Left lobe of liver (tissue), 2 donors: ENCODE measurements around the gene CMTM2. TPM values are rescaled to one million over a fixed set of nuclear protein-coding genes. Genes with fewer than 3 reads are reported as not detected.
A peak's percentile ranks its signal among the peaks of the same experiment; 100 is the strongest.
"Not testable (repeated sequence)": the region's sequence is repeated elsewhere in the genome, so short reads cannot be mapped to it uniquely, and the experiment has no call there.

Experiments
- ATAC-seq: fragments of 200-7000 bp; cut with Tn5 transposase; one replicate; pipeline ENCODE4 v1.9.1; 2020; ENCODE audit warnings: mild to moderate bottlenecking, moderate library complexity
- DNase-seq: peaks from one replicate; pipeline ENCODE4 v3.0.0-alpha.2; 2020; ENCODE audit warnings: low spot score
- total RNA-seq: library from RNA; stranded (reverse); gene quantifications from one replicate; pipeline ENCODE4 v1.2.1, GENCODE V29; 2021
- donor health status: DM: no; HTN: no; CAD: no; lungs with moderate emphysema.
- donor health status: DM: no; HTN: yes; CAD: no.

CMTM2 gene
- total RNA-seq, 1 donor from 2014 or later = not detected

DNA sequence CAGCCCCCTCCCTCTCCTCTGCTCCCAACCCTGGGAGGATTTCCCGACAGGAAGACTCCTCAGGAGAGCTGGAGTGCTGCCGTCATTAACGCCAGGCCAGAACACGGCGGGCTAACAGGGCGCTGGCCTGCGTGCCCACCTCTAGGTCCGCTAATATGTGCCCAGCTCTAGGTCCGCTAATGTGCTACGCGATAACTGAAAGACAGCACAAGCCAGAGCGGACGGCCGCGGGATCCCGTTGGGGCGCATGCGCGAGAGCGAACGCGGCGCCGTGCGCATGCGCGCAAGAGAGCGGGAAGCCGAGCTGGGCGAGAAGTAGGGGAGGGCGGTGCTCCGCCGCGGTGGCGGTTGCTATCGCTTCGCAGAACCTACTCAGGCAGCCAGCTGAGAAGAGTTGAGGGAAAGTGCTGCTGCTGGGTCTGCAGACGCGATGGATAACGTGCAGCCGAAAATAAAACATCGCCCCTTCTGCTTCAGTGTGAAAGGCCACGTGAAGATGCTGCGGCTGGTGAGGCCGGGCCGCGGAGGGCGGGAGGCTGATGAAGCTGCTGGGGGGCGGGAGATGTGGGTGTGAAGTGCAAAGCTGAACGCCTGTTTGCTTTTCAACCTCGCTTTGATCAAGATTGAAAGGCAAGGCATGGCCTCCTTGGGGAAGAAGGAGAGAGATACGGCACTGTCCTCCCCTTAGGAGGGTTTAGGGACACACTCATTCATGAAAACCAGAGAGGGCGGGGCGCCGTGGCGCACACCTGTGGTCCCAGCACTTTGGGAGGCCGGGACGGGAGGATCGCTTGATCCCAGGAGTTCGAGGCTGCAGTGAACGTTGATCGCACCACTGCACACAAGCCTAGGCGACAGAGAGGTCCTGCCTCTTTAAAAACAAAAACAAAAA lies 26.7 kb upstream of the CMTM2 start, which contains the start of gene CKLF:
Gene CKLF (plus strand): TSS at position 291 of the 892 bp plus-strand sequence. CDS start 140 bp downstream, at position 431.
- ATAC-seq = peak; percentile 76
- DNase-seq = peak; percentile 94

- ATAC-seq = no peak
- no peak for DNase-seq
Observed at GRCh38 chr16:66553223-66553622, 26.0 kb upstream of the CMTM2 start.

- ATAC-seq = no peak
Observed at GRCh38 chr16:66554021-66554420, 25.2 kb upstream of the CMTM2 start.

DNA sequence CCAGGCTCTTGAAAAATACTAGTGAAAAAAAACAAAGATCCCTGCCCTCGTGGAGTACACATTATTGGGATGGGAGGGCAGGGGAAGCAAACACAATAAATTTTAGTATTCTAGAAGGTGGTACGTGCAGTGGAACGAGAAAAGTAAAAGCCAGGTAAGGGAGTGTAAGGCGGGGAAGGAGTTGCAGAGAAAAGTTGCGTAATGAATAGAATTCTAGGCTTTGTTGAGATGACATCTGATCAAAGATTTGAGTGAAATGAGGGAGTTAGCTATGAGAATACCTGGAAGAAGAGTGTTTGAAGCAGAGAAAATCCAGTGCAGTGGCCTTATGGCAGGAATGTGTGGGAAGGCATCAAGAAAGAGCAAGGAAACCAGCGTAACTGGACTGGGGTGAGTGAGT lies 24.8 kb upstream of the CMTM2 start:
- DNase-seq (no peak), ATAC-seq (no peak)

More at GRCh38 chr16:66554021-66554420, 25.2 kb upstream of the CMTM2 start:
- DNase-seq = no peak

- DNase-seq = no peak
- ATAC-seq = peak; percentile 57
Observed at GRCh38 chr16:66560107-66560506, 19.2 kb upstream of the CMTM2 start.

DNA sequence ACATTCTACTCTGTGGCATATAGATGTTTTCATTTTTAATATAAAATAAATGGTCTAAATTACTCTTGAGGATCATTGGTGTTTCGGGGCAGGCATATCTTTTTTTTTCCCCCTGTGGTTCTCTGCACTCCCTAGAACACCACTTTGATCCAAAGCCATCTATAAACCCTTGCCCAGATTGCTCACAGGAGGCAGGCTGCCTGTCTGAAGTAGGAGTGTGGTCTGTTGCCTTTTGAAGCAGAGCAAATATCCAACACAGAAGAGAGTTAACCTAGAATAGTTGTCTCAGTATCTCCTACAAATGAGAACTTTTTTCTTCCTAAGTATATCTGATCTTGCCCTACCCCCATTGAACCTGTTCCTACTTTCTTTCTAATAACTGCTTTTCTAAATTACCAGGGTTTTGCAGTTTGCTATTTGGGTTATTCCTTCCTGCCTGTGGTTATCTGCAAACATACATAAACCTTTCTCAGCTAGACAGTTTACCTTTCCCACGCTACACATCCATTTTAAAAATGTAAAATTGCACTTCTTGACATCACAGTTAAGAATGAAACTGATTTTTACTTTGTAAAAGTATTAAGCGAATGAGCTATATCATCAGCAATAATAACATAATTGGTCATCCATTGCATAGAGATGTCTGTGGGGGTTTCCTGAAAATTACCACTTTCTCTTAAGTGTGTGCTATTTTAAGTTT lies 17.7 kb upstream of the CMTM2 start:
- ATAC-seq (no peak), DNase-seq (no peak)

DNA sequence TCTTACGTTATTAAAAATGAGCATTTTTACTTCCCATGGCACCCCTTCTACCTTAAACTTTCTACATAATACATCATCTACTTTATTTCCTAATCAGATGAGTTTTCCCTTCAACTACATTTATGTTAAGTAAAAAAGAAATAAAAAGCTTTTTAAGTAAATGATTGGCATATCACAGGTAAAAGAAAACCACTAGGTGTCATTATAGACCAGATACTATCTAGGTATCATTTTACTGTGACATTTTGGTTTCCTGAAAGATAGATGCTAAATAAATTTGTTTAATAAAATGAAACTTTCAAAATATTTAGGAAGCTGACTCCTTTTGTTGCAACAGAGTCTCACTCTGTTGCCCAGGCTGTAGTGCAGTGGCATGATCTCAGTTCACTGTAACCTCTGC lies 16.9 kb upstream of the CMTM2 start:
- ATAC-seq = no peak
- no peak for DNase-seq

GRCh38 chr16:66562986-66563385 lies 16.3 kb upstream of the CMTM2 start:
- ATAC-seq = no peak
- DNase-seq = no peak

- DNase-seq (no peak), ATAC-seq (no peak)
Observed at GRCh38 chr16:66563574-66564334, 15.5 kb upstream of the CMTM2 start.

GRCh38 chr16:66566051-66566901 lies 13.0 kb upstream of the CMTM2 start, which contains the start of gene CMTM1:
Gene CMTM1 (plus strand): TSS chr16:66566439. CDS start chr16:66566514, 75 bp downstream.
- DNase-seq = no peak

DNA sequence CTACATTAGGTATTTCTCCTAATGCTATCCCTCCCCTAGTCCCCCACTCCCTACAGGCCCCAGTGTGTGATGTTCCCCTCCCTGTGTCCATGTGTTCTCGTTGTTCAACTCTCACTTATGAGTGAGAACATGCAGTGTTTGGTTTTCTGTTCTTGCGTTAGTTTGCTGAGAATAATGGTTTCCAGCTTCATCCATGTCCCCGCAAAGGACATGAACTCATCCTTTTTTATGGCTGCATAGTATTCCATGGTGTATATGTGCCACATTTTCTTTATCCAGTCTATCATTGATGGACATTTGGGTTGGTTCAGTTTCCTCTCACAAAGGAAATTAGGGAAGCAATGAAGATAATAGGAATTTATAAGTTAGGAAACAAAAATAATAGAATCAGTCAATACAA lies 12.0 kb upstream of the CMTM2 start:
- DNase-seq, ATAC-seq: not testable (repeated sequence)

More at GRCh38 chr16:66566051-66566901, 13.0 kb upstream of the CMTM2 start, which contains the start of gene CMTM1:
- ATAC-seq = no peak

GRCh38 chr16:66568355-66568754 lies 10.9 kb upstream of the CMTM2 start:
- no peak for DNase-seq

GRCh38 chr16:66569131-66569530 lies 10.1 kb upstream of the CMTM2 start:
- DNase-seq (no peak), ATAC-seq (no peak)

More at GRCh38 chr16:66568355-66568754, 10.9 kb upstream of the CMTM2 start:
- ATAC-seq = no peak

- DNase-seq = no peak
- ATAC-seq = no peak
Observed at GRCh38 chr16:66569827-66570405, 9.3 kb upstream of the CMTM2 start.

GRCh38 chr16:66572356-66572755 lies 6.9 kb upstream of the CMTM2 start:
- no peak for DNase-seq
- no peak for ATAC-seq

DNA sequence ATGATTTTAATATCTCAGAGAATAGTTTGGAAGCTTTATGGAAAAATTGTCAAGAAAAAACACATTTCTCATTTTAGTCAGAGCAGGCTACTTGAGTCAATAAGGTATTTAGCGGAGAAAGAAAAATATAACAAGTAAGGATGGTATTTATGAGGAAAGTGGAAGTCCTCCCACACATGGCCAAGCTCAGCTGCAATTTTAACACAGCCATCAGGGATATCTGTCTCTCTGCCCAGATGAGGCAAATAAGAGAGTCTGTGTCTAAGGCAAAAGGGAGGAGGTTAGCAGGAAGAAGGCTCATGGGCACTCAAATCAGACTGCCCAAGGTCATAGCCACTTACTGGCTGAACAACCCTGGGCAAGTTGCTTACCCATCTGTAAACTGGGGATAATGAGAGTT lies 5.2 kb upstream of the CMTM2 start:
- no peak for ATAC-seq
- no peak for DNase-seq

GRCh38 chr16:66574531-66574930 lies 4.7 kb upstream of the CMTM2 start:
- ATAC-seq (no peak), DNase-seq (no peak)

DNA sequence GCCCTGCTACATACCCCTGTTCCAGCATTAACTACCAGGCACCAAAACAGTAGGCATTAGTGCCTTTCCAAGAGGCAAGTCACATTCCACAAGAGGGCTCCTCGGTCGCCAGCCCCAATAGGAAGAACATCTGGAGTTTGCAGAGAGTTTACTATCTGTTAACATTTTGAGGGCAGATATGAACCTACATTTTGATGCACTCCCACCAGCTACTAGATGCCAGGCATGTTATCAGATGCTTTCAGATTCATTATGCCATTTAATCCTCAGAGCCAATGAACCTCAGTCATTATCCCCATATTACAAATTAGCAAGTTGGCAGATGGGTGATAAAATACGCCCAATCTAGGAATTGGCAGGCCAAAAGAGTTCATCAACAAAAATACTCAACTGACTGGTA lies 4.2 kb upstream of the CMTM2 start:
- no peak for ATAC-seq

GRCh38 chr16:66576296-66576695 lies 3.0 kb upstream of the CMTM2 start:
- ATAC-seq = no peak

More for the DNA sequence above, 4.2 kb upstream of the CMTM2 start:
- DNase-seq = no peak

More at GRCh38 chr16:66576296-66576695, 3.0 kb upstream of the CMTM2 start:
- no peak for DNase-seq
